ENCODE results near the gene THOC3.
"Not testable (repeated sequence)": the region's sequence is repeated elsewhere in the genome, so short reads cannot be mapped to it uniquely, and the experiment has no call there.

DNA sequence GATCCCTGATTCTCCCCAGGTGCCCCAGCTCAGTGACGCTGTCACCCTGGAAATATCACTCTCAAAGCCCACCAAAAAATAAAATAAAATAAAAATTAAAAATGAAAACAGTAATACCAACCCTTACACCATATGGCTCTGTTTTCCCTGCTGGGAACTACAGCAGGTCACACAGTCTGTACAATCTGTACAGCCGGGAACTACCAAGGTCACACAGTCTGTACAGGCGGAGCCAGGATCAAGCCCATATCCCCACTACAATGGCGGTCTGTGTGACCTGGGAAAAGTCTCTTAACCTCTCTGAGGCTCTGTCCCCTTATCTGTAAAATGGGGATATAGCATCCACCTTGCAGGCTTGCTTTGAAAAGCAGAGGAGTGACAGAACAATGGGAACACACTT, 29.4 kb upstream of the THOC3 start:
- TF ChIP-seq EZH2 (IDR thresholded peaks at IDR 0.05; ENCODE audit: insufficient read depth, poor library complexity, severe bottlenecking); EZH2phosphoT487 (IDR thresholded peaks at IDR 0.05; ENCODE audit: insufficient read depth, low read depth): not testable (repeated sequence)

All from GM23248 (cell line).